ENCODE data around the gene MCL1.
"Not testable (repeated sequence)": the region's sequence is repeated elsewhere in the genome, so short reads cannot be mapped to it uniquely, and the experiment has no call there.

DNA sequence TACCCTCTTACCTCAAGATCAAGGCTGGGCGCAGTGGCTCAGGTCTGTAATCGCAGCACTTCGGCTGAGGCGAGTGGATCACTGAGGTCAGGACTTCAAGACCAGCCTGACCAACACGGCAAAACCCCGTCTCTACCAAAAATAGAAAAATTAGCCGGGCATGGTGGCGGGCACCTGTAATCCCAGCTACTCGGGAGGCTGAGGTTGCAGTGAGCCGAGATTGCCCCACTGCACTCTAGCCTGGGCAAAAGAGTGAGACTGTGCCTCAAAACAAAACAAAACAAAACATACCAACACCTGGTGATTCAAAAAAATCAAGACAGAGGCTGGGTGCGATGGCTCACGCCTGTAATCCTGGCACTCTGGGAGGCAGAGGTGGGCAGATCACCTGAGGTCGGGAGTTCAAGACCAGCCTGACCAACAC lies 5.8 kb downstream of the MCL1 start:
- TF ChIP-seq, protein P1, sequence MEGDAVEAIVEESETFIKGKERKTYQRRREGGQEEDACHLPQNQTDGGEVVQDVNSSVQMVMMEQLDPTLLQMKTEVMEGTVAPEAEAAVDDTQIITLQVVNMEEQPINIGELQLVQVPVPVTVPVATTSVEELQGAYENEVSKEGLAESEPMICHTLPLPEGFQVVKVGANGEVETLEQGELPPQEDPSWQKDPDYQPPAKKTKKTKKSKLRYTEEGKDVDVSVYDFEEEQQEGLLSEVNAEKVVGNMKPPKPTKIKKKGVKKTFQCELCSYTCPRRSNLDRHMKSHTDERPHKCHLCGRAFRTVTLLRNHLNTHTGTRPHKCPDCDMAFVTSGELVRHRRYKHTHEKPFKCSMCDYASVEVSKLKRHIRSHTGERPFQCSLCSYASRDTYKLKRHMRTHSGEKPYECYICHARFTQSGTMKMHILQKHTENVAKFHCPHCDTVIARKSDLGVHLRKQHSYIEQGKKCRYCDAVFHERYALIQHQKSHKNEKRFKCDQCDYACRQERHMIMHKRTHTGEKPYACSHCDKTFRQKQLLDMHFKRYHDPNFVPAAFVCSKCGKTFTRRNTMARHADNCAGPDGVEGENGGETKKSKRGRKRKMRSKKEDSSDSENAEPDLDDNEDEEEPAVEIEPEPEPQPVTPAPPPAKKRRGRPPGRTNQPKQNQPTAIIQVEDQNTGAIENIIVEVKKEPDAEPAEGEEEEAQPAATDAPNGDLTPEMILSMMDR (IDR thresholded peaks at IDR 0.05 in 2 of 3, conservative IDR thresholded peaks at IDR 0.05 in 1 of 3; ENCODE audit: control insufficient read depth in 2 of 3, extremely low read depth in 1 of 3, insufficient read depth in 1 of 3, low read depth in 3 of 3, low read length in 3 of 3) = not testable (repeated sequence)
- not testable (repeated sequence) for TF ChIP-seq EZH2 (IDR thresholded peaks at IDR 0.05; ENCODE audit: borderline replicate concordance, control insufficient read depth, low read depth, low read length); TAF1 (IDR thresholded peaks at IDR 0.05; ENCODE audit: borderline replicate concordance, low read depth, low read length); GABPA (IDR thresholded peaks at IDR 0.05; ENCODE audit: low read depth); CHD2 (IDR thresholded peaks at IDR 0.05; ENCODE audit: borderline replicate concordance, low read depth, low read length); RCOR1 (conservative IDR thresholded peaks at IDR 0.05; ENCODE audit: low read depth, low read length); PAX8 (IDR thresholded peaks at IDR 0.05); POLR2A (IDR thresholded peaks at IDR 0.05; ENCODE audit: low read depth, low read length); CEBPB (IDR thresholded peaks at IDR 0.05; ENCODE audit: borderline replicate concordance in 1 of 2, low read depth in 2 of 2, low read length in 2 of 2); SPI1 (IDR thresholded peaks at IDR 0.05; ENCODE audit: borderline replicate concordance, insufficient read depth, low read depth, low read length); EP300 (IDR thresholded peaks at IDR 0.05; ENCODE audit: borderline replicate concordance in 1 of 2, control insufficient read depth in 1 of 2, low read depth in 2 of 2, low read length in 2 of 2)
- TF ChIP-seq, protein P2, sequence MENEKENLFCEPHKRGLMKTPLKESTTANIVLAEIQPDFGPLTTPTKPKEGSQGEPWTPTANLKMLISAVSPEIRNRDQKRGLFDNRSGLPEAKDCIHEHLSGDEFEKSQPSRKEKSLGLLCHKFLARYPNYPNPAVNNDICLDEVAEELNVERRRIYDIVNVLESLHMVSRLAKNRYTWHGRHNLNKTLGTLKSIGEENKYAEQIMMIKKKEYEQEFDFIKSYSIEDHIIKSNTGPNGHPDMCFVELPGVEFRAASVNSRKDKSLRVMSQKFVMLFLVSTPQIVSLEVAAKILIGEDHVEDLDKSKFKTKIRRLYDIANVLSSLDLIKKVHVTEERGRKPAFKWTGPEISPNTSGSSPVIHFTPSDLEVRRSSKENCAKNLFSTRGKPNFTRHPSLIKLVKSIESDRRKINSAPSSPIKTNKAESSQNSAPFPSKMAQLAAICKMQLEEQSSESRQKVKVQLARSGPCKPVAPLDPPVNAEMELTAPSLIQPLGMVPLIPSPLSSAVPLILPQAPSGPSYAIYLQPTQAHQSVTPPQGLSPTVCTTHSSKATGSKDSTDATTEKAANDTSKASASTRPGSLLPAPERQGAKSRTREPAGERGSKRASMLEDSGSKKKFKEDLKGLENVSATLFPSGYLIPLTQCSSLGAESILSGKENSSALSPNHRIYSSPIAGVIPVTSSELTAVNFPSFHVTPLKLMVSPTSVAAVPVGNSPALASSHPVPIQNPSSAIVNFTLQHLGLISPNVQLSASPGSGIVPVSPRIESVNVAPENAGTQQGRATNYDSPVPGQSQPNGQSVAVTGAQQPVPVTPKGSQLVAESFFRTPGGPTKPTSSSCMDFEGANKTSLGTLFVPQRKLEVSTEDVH (IDR thresholded peaks at IDR 0.05; ENCODE audit: low read depth, partially characterized antibody) = not testable (repeated sequence)
- TF ChIP-seq, protein P3, sequence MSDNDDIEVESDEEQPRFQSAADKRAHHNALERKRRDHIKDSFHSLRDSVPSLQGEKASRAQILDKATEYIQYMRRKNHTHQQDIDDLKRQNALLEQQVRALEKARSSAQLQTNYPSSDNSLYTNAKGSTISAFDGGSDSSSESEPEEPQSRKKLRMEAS (IDR thresholded peaks at IDR 0.05; ENCODE audit: low read depth, low read length) = not testable (repeated sequence)
